Measurements from ENCODE around the gene GMDS.

Gene GMDS

GRCh38 chr6:1810880-1811279 lies 434.5 kb downstream of the GMDS start:
- in situ Hi-C loops (cut with MboI; ENCODE audit: low sequenced_read_pairs, unreplicated experiment): no loop called here
- DNase-seq (ENCODE audit: low spot score): no peak
- TF ChIP-seq, protein P1, sequence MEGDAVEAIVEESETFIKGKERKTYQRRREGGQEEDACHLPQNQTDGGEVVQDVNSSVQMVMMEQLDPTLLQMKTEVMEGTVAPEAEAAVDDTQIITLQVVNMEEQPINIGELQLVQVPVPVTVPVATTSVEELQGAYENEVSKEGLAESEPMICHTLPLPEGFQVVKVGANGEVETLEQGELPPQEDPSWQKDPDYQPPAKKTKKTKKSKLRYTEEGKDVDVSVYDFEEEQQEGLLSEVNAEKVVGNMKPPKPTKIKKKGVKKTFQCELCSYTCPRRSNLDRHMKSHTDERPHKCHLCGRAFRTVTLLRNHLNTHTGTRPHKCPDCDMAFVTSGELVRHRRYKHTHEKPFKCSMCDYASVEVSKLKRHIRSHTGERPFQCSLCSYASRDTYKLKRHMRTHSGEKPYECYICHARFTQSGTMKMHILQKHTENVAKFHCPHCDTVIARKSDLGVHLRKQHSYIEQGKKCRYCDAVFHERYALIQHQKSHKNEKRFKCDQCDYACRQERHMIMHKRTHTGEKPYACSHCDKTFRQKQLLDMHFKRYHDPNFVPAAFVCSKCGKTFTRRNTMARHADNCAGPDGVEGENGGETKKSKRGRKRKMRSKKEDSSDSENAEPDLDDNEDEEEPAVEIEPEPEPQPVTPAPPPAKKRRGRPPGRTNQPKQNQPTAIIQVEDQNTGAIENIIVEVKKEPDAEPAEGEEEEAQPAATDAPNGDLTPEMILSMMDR (IDR thresholded peaks at IDR 0.05; ENCODE audit: borderline replicate concordance, control extremely low read depth, extremely low read depth, insufficient read depth, missing control alignments): no peak

DNA sequence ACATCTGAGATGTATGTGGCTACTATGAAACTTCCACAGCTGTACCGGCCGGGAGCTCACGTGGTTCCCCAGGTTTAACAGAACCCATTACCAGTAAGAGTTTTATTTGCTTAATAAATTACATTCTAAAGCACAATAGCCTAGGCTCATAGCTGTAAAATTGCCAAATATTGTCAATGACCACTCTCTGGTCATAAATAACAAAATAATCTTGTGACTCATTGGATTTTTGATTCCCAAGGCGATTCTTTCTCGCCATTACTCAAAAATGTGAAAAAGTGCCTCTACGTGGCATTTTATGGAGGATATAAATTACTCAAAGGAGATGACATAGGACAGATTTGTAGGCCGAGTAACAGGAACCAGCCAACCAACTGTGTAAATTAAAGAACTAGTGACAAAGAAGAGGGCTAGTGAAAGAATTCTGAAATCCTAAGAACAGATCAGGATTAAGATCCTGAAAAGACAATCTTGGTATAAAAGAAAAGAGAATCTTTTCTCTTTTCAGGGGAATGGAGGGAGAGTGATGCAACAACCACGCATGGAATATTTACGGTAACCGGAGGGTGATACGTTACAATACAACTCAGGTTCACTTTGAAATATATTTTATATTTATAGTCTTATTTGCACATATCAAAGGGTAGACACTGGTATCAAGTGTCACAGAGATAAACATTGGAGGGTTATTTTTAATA lies 436.0 kb downstream of the GMDS start:
- in situ Hi-C loops (cut with MboI; ENCODE audit: low sequenced_read_pairs, unreplicated experiment): no loop called here
- TF ChIP-seq, protein P1 (IDR thresholded peaks at IDR 0.05; ENCODE audit: borderline replicate concordance, control extremely low read depth, extremely low read depth, insufficient read depth, missing control alignments): no peak

GRCh38 chr6:1806935-1807334 lies 438.5 kb downstream of the GMDS start:
- TF ChIP-seq, protein P1 (IDR thresholded peaks at IDR 0.05; ENCODE audit: borderline replicate concordance, control extremely low read depth, extremely low read depth, insufficient read depth, missing control alignments): no peak
- DNase-seq (ENCODE audit: low spot score): no peak
- in situ Hi-C loops (cut with MboI; ENCODE audit: low sequenced_read_pairs, unreplicated experiment): no loop called here

More for the DNA sequence above, 436.0 kb downstream of the GMDS start:
- no peak for DNase-seq (ENCODE audit: low spot score)

- TF ChIP-seq, protein P1 (IDR thresholded peaks at IDR 0.05; ENCODE audit: borderline replicate concordance, control extremely low read depth, extremely low read depth, insufficient read depth, missing control alignments): no peak
- no peak for DNase-seq (ENCODE audit: low spot score)
These were observed 442.7 kb downstream of the GMDS start for GRCh38 chr6:1802491-1803395.

GRCh38 chr6:1801401-1801800 lies 444.0 kb downstream of the GMDS start:
- TF ChIP-seq, protein P1 (IDR thresholded peaks at IDR 0.05; ENCODE audit: borderline replicate concordance, control extremely low read depth, extremely low read depth, insufficient read depth, missing control alignments): no peak
- in situ Hi-C loops (cut with MboI; ENCODE audit: low sequenced_read_pairs, unreplicated experiment): no loop called here
- no peak for DNase-seq (ENCODE audit: low spot score)

More at GRCh38 chr6:1802491-1803395, 442.7 kb downstream of the GMDS start:
- in situ Hi-C loops (cut with MboI; ENCODE audit: low sequenced_read_pairs, unreplicated experiment): no loop called here

- no peak for DNase-seq (ENCODE audit: low spot score)
- TF ChIP-seq, protein P1 (IDR thresholded peaks at IDR 0.05; ENCODE audit: borderline replicate concordance, control extremely low read depth, extremely low read depth, insufficient read depth, missing control alignments): no peak
- in situ Hi-C loops (cut with MboI; ENCODE audit: low sequenced_read_pairs, unreplicated experiment): no loop called here
These were observed 444.6 kb downstream of the GMDS start for GRCh38 chr6:1800845-1801244.

All from GM13976 (cell line).